Hair follicular keratinocyte (primary cell): Measurements from ENCODE around the gene IDNK. TPM values are rescaled to one million over a fixed set of nuclear protein-coding genes. Genes with fewer than 3 reads are reported as not detected.

Experiments used
- total RNA-seq: library from RNA; depleted of rRNA; stranded (reverse); fragments of >200 nt; gene quantifications from 2 replicates; pipeline ENCODE4 v1.2.3, GENCODE V29; 2015

Gene IDNK
- 2.3 and 3.3 TPM in 2 replicates for total RNA-seq

DNA sequence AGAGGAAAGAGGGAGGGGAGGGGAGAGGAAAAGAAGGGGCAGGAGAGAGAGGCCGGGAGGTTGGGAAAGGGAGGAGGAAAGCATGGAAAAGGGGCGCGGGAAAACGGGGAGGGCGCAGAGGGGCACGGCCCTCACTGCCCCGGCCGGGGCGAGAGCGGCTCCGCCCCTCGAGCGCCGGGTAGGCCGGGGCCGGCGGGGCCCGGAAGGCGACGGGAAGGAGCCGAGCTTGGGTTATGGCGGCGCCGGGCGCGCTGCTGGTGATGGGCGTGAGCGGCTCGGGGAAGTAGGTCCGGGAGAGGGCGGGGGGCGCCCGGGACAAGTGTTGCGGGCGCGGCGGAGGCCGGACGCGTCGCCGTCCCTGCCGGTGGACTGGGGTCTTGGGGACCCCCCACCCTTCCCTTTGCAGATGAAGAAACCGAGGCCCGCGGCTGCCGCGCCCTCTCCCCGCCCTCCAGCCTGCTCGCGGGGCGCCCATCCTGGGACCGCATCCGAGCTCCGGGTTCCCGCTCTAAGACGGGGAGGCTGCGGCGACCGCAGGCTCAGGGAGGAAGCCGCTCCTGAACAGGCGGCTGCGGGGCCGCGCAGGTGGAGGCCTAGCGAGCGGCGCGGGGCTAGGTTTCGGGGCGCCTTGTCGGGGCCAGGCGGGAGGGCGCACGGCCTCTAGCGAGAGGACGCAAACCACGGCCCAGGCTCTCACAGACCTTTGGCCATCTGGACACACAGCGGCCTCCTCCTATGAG, at the start of gene IDNK:
TSS of gene IDNK (plus strand) at position 205 of the 740 bp plus-strand sequence. CDS start at position 234, 29 bp downstream.

Other genes with a start within 250 kb of the IDNK start
- gene FRMD3, start 84.7 kb upstream of the IDNK start, total RNA-seq: under 0.01 and 0.23 TPM in 2 replicates
- 81.9 and 91.7 TPM in 2 replicates for gene UBQLN1, start 84.8 kb downstream of the IDNK start, total RNA-seq
- 0.08 and 0.80 TPM in 2 replicates for gene GKAP1, start 194.6 kb downstream of the IDNK start, total RNA-seq